ENCODE measurements around the gene SEMG2. TPM values are rescaled to one million over a fixed set of nuclear protein-coding genes. Genes with fewer than 3 reads are reported as not detected.
A peak's percentile ranks its signal among the peaks of the same experiment; 100 is the strongest.

The SEMG2 gene
- total RNA-seq, 1 donor, result not detected

DNA sequence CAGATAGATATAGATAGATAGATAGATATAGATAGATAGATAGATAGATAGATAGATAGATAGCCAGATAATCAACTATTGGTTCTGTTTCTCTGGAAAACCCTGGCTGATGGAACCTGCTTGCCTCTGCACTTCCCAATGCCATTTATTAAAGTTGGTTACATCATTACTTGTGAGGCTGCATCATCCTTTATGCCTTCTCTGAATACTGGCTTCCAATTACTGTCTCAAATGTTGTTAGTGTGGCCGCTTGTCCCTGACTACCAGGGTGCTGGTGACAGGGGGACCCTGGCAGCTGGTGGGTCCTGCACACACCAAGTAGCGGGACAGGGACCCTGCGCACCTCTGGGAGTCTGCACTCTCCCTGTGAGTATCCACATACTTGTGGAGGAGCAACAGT lies 37.1 kb downstream of the SEMG2 start:
- DNase-seq (ENCODE audit: low read depth), result no peak

DNA sequence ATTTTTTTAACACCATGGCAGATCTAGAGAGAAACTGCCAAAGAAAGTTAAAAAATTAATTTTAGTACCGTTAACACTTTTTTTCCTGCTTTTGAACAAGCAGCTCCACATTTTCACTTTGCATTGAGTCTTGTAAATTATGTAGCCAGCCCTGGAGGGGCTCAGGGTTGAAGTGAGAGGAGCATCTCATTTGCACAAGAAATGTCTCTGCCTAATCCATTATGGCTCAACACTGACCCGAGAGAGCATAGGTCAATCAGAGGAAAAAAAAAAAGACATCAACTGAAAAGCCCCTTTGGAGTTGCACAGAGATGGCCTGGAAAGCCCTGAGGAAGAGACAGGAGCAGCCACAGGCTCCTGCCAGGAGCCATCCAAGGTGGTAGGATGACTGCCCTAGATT lies 37.5 kb downstream of the SEMG2 start:
- DNase-seq (ENCODE audit: low read depth), result no peak
- TF ChIP-seq, protein P1, sequence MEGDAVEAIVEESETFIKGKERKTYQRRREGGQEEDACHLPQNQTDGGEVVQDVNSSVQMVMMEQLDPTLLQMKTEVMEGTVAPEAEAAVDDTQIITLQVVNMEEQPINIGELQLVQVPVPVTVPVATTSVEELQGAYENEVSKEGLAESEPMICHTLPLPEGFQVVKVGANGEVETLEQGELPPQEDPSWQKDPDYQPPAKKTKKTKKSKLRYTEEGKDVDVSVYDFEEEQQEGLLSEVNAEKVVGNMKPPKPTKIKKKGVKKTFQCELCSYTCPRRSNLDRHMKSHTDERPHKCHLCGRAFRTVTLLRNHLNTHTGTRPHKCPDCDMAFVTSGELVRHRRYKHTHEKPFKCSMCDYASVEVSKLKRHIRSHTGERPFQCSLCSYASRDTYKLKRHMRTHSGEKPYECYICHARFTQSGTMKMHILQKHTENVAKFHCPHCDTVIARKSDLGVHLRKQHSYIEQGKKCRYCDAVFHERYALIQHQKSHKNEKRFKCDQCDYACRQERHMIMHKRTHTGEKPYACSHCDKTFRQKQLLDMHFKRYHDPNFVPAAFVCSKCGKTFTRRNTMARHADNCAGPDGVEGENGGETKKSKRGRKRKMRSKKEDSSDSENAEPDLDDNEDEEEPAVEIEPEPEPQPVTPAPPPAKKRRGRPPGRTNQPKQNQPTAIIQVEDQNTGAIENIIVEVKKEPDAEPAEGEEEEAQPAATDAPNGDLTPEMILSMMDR (IDR thresholded peaks at IDR 0.05; ENCODE audit: insufficient read depth, low read depth, low read length), result no peak
- no peak overlapping the region for H3K4me3 ChIP-seq (ENCODE audit: low read depth, low read length)

More for the DNA sequence above, 37.1 kb downstream of the SEMG2 start:
- H3K4me3 ChIP-seq (ENCODE audit: low read depth, low read length), result no peak overlapping the region
- TF ChIP-seq, protein P1 (IDR thresholded peaks at IDR 0.05; ENCODE audit: insufficient read depth, low read depth, low read length), result no peak

DNA sequence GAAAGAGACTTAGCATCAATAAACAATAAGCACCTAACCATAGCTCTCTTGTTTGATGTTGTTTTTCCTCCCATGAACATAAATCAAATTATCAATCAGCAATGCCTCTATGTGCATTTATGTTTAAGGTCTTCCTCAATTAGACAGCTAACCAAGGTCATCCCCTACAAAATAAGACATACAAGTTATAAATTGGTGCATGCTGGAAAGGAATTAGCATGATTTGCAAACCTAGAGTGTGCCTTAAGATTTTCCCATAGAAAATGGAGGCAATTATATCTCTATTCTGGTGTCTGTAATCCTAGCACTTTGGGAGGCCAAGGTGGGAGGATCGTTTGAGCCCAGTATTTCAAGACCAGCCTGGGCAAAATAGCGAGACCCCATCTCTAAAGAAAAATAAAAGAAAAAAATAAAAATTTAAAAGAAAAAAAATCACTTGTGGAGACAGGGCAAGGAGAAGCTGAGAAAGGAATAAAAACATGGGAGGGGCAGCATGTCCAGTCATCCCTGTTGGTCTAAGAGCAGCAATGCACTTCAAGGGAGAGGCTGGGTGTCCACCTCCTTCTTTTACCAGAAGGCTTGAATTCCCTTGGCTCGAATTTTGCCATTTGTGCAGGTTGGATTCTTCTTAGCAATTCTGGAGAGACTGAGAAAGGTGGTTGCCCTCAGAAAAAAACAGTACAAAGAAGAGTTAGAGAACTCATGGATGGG lies 42.5 kb downstream of the SEMG2 start:
- TF ChIP-seq, protein P1 (IDR thresholded peaks at IDR 0.05; ENCODE audit: insufficient read depth, low read depth, low read length), result no peak
- H3K4me3 ChIP-seq (ENCODE audit: low read depth, low read length), result no peak overlapping the region
- no peak for DNase-seq (ENCODE audit: low read depth)

DNA sequence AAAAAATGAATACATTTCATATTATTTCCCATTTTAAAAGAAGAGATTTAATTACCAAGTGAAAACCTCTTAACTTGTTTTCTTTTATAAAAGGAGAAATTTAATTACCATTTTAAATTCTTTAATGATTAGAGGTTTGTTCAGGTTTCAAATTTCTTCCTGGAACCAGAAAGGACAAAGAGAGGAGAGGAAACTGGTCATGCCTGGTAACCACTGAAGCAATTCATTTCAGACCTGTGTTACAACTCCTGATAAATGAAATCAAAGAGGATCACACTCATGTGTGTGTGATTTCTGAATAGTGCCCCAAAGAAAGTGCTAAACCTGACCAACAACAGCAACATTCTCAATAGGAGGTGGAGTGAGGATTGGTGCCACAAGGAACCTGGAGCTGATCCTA lies 45.8 kb downstream of the SEMG2 start:
- TF ChIP-seq, protein P1 (IDR thresholded peaks at IDR 0.05; ENCODE audit: insufficient read depth, low read depth, low read length), result no peak
- DNase-seq (ENCODE audit: low read depth), result no peak
- H3K4me3 ChIP-seq (ENCODE audit: low read depth, low read length), result no peak overlapping the region

DNA sequence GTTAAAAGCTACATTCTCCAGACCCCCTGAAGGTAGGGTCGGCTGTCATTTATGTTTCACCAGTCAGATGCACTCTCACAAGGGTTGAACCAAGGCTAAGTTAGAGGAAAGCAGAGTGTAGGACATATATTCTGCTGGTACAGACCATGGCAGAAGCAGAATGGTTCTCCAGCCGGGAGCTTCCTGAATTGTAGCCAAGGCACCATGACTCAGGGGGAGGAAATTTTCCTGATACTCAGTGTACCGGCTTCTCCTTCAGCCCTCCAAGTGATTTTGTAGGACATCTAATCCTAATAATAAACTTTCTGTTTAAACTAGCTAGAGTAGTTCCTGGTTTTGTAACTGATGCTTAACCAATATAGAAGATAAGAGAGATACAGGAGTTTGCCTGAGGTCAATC lies 47.4 kb downstream of the SEMG2 start:
- H3K4me3 ChIP-seq (ENCODE audit: low read depth, low read length), result no peak overlapping the region
- TF ChIP-seq, protein P1 (IDR thresholded peaks at IDR 0.05; ENCODE audit: insufficient read depth, low read depth, low read length), result no peak
- DNase-seq (ENCODE audit: low read depth), result peak; percentile 20

DNA sequence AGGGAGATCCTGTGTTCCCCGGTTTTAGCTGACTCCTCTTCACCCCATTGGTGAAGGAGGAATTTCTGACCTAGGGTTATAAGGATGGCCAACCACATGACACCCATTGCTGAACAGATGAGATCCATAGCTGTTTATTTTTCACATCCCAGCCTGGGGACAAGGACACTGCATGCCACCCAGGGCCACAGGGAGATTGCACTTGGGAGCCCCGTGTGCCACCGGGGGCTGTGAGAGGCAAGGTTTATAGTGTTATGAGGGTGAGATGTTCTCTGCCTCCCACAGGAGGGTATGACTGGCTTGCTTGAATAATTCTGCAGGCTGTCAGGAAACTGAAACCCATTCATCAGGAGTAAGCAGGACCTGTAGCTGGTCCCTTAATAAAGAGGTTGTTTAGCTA lies 47.9 kb downstream of the SEMG2 start:
- no peak for DNase-seq (ENCODE audit: low read depth)
- TF ChIP-seq, protein P1 (IDR thresholded peaks at IDR 0.05; ENCODE audit: insufficient read depth, low read depth, low read length), result no peak
- H3K4me3 ChIP-seq (ENCODE audit: low read depth, low read length), result no peak overlapping the region
